DOHH2 (cell line): ENCODE results near the gene GALNT18.

Source experiments
- H3F3A ChIP-seq: fragments of 200-600 bp; sonication (generic), shearing (Covaris generic); 2 replicates; pipeline ENCODE4 v1.6.0; 2016; ENCODE audit warnings: antibody characterized with exemption, mild to moderate bottlenecking; ENCODE audit not compliant: control insufficient read depth, insufficient read depth
- H3K27ac ChIP-seq: fragments of 200-600 bp; sonication (generic); 2 replicates; pipeline ENCODE4 v1.5.1; 2014; ENCODE audit warnings: low read depth, mild to moderate bottlenecking, low read length, moderate library complexity
- H3K27me3 ChIP-seq: fragments of 200-600 bp; sonication (generic); 2 replicates; pipeline ENCODE4 v1.6.1; 2014; ENCODE audit warnings: mild to moderate bottlenecking, low read length, mixed read lengths; ENCODE audit not compliant: control insufficient read depth
- H3K36me3 ChIP-seq: fragments of 200-600 bp; sonication (generic); 2 replicates; pipeline ENCODE4 v1.6.1; 2014; ENCODE audit warnings: mild to moderate bottlenecking, low read length, moderate library complexity, mixed read lengths; ENCODE audit not compliant: control insufficient read depth
- H3K4me1 ChIP-seq: fragments of 200-600 bp; sonication (generic); 2 replicates; pipeline ENCODE4 v1.6.1; 2014; ENCODE audit warnings: mild to moderate bottlenecking, low read length, mixed read lengths; ENCODE audit not compliant: control insufficient read depth
- H3K4me2 ChIP-seq: fragments of 200-600 bp; sonication (generic); 2 replicates; pipeline ENCODE4 v1.6.0; 2014; ENCODE audit warnings: mild to moderate bottlenecking, low read length, moderate library complexity
- H3K4me3 ChIP-seq: fragments of 200-600 bp; sonication (generic); 2 replicates; pipeline ENCODE4 v1.5.1; 2014; ENCODE audit warnings: mild to moderate bottlenecking, low read length, mixed read lengths
- H3K79me2 ChIP-seq: fragments of 200-600 bp; sonication (generic); 2 replicates; pipeline ENCODE4 v1.6.1; 2014; ENCODE audit warnings: mild to moderate bottlenecking, low read length, mixed read lengths; ENCODE audit not compliant: control insufficient read depth
- H3K9me2 ChIP-seq: fragments of 200-600 bp; sonication (generic); replicated peaks from 2 replicates; pipeline ENCODE4 v1.6.1; 2014; ENCODE audit warnings: mild to moderate bottlenecking, low read length, mixed read lengths; ENCODE audit not compliant: control insufficient read depth
- H3K9me3 ChIP-seq: fragments of 200-600 bp; sonication (generic); 2 replicates; pipeline ENCODE4 v1.6.1; 2014; ENCODE audit warnings: antibody characterized with exemption, low read length, mixed read lengths; ENCODE audit not compliant: control insufficient read depth, insufficient read depth
- H4K20me1 ChIP-seq: fragments of 200-600 bp; sonication (generic); 2 replicates; pipeline ENCODE4 v1.6.0; 2014; ENCODE audit warnings: low read depth, mild to moderate bottlenecking, antibody characterized with exemption, low read length, moderate library complexity; ENCODE audit not compliant: control insufficient read depth, insufficient read depth
- CTCF ChIP-seq: fragments of 200-600 bp; sonication (generic); IDR thresholded peaks from one replicate; pipeline ENCODE4 v1.5.1; 2014; ENCODE audit warnings: antibody characterized with exemption, mild to moderate bottlenecking, low read depth, low read length; ENCODE audit not compliant: poor library complexity, severe bottlenecking
- EZH2phosphoT487 ChIP-seq: fragments of 200-600 bp; sonication (generic); IDR thresholded peaks from 2 replicates; pipeline ENCODE4 v1.6.1; 2017; ENCODE audit warnings: borderline replicate concordance, mild to moderate bottlenecking, antibody characterized with exemption, low read length, moderate library complexity, mixed read lengths

The GALNT18 gene

GRCh38 chr11:11657218-11657955, 35.6 kb upstream of the GALNT18 start:
- Histone ChIP-seq H4K20me1 (no peaks in the 10 kb centered on the region), H3K4me1 (no peaks in the 10 kb centered on the region), H3K36me3 (no peaks in the 10 kb centered on the region), H3F3A (no peaks in the 10 kb centered on the region), H3K4me3 (no peak overlapping the region), H3K9me2 (no peaks in the 10 kb centered on the region), H3K79me2 (no peaks in the 10 kb centered on the region), H3K27ac (no peak overlapping the region), H3K4me2 (no peak overlapping the region), H3K9me3 (no peaks in the 10 kb centered on the region), H3K27me3 (peaks cover 8% of the 10 kb centered on the region)
- no peak for TF ChIP-seq CTCF
- no peak for TF ChIP-seq EZH2phosphoT487

DNA sequence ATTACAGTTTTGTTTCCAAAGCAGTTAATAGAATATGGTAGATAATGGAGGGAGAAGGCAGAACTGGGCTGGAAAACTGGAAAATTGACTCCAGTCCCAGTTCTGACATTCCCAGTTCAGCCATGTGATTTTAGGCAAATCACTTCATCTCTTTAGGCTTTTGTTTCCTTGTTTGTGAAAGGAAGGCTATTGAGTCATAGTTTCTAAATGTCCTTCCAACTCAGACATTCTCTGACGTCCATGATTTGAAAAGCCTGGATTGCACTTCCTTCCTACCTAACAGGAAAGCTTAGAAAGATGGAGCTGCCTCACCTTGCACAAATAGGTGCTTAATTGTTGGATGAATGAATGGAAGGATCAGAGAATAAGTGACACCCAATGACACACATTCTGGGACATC, 19.8 kb upstream of the GALNT18 start:
- Histone ChIP-seq H3K27me3 (peaks cover 7% of the 10 kb centered on the region), H3K79me2 (no peaks in the 10 kb centered on the region), H3F3A (no peaks in the 10 kb centered on the region), H3K9me2 (no peaks in the 10 kb centered on the region), H3K4me2 (no peak overlapping the region), H3K27ac (no peak overlapping the region), H4K20me1 (no peaks in the 10 kb centered on the region), H3K36me3 (no peaks in the 10 kb centered on the region), H3K9me3 (no peaks in the 10 kb centered on the region), H3K4me3 (no peak overlapping the region), H3K4me1 (no peaks in the 10 kb centered on the region)
- TF ChIP-seq CTCF (no peak), EZH2phosphoT487 (no peak)

- Histone ChIP-seq H3K4me1 (no peaks in the 10 kb centered on the region), H3K4me3 (no peak overlapping the region), H3K9me3 (no peaks in the 10 kb centered on the region), H3K27me3 (peaks cover 7% of the 10 kb centered on the region), H3K79me2 (no peaks in the 10 kb centered on the region), H3K27ac (no peak overlapping the region), H4K20me1 (no peaks in the 10 kb centered on the region), H3F3A (no peaks in the 10 kb centered on the region), H3K9me2 (no peaks in the 10 kb centered on the region), H3K4me2 (no peak overlapping the region), H3K36me3 (no peaks in the 10 kb centered on the region)
- TF ChIP-seq CTCF (no peak), EZH2phosphoT487 (no peak)
These were observed 19.2 kb upstream of the GALNT18 start for GRCh38 chr11:11640996-11641395.
